Natural killer cell (primary cell): ENCODE results near the gene AGTRAP. TPM values are rescaled to one million over a fixed set of nuclear protein-coding genes. Genes with fewer than 3 reads are reported as not detected.

Source experiments
- ATAC-seq, 3 donors: fragments of 150-1000 bp in 2 of 3; fragments of 200-7000 bp in 1 of 3; cut with Tn5 transposase; 1 replicate in 1 of 3; 2 replicates in 2 of 3; pipeline ENCODE4 v1.10.0; 2021; ENCODE audit warnings: mild to moderate bottlenecking in 2 of 3, moderate library complexity in 2 of 3
- DNase-seq, 2 donors: peaks; one replicate each; pipeline versions ENCODE4 v3.0.0 to v3.0.0-alpha.2; 2013 to 2021; ENCODE audit warnings: mixed read lengths in 1 of 2
- H3K27ac ChIP-seq: one replicate; pipeline ENCODE4 v1.5.1; 2013; ENCODE audit warnings: mild to moderate bottlenecking, low read length
- H3K27me3 ChIP-seq: one replicate; pipeline ENCODE4 v1.6.1; 2013; ENCODE audit warnings: low read length; ENCODE audit not compliant: control insufficient read depth, insufficient read depth
- H3K36me3 ChIP-seq: one replicate; pipeline ENCODE4 v1.6.1; 2013; ENCODE audit warnings: low read length; ENCODE audit not compliant: control insufficient read depth, insufficient read depth
- H3K4me1 ChIP-seq: one replicate; pipeline ENCODE4 v1.6.1; 2013; ENCODE audit warnings: low read length; ENCODE audit not compliant: control insufficient read depth, insufficient read depth
- H3K4me3 ChIP-seq: one replicate; pipeline ENCODE4 v1.5.1; 2013; ENCODE audit warnings: low read length
- H3K9me3 ChIP-seq: one replicate; pipeline ENCODE4 v1.6.1; 2013; ENCODE audit warnings: low read length; ENCODE audit not compliant: control insufficient read depth, insufficient read depth
- H3K27ac Mint-ChIP-seq, 2 donors: one replicate each; pipeline ENCODE4 v1.8.0; 2022; ENCODE audit warnings: mild to moderate bottlenecking in 2 of 2, mixed read lengths in 2 of 2, moderate library complexity in 1 of 2
- H3K27me3 Mint-ChIP-seq, 2 donors: one replicate each; pipeline ENCODE4 v1.8.0; 2022; ENCODE audit warnings: low read depth in 2 of 2, mixed read lengths in 2 of 2
- H3K36me3 Mint-ChIP-seq: one replicate; pipeline ENCODE4 v1.8.0; 2022; ENCODE audit warnings: mixed read lengths
- H3K4me1 Mint-ChIP-seq, 2 donors: one replicate each; pipeline ENCODE4 v1.8.0; 2022; ENCODE audit warnings: mixed read lengths in 2 of 2
- H3K4me3 Mint-ChIP-seq: one replicate; pipeline ENCODE4 v1.8.0; 2022; ENCODE audit warnings: mild to moderate bottlenecking, moderate library complexity, mixed read lengths
- H3K9me3 Mint-ChIP-seq, 2 donors: one replicate each; pipeline ENCODE4 v1.8.0; 2022; ENCODE audit warnings: mixed read lengths in 2 of 2
- WGBS: methylation state at CpG from one replicate; pipeline ENCODE4 v1.1.7; 2013; ENCODE audit warnings: missing lambda C conversion rate; ENCODE audit not compliant: insufficient coverage; 5-methylcytosine and 5-hydroxymethylcytosine counted together
- intact Hi-C: fragments of 100-400 bp; cut with micrococcal nuclease; formaldehyde crosslinking; loops from one replicate; pipeline ENCODE4 v1.14.2; 2022
- total RNA-seq, 4 donors: library from RNA; stranded (reverse); fragments of 120-200 nt in 1 of 4; gene quantifications; one replicate each; pipeline versions ENCODE4 v1.2.3 to v1.2.4, GENCODE V29; 2013 to 2022
- TF ChIP-seq, protein P1 (sequence below): fragments of 200-600 bp; IDR thresholded peaks from one replicate; pipeline ENCODE4 v1.8.0; 2022; ENCODE audit warnings: antibody characterized with exemption

AGTRAP gene
- total RNA-seq, 3 donors from 2014 or later (not counting 1 experiment from before 2014, with no cell fraction given) = 94.6 to 122 (median 104) TPM

DNA sequence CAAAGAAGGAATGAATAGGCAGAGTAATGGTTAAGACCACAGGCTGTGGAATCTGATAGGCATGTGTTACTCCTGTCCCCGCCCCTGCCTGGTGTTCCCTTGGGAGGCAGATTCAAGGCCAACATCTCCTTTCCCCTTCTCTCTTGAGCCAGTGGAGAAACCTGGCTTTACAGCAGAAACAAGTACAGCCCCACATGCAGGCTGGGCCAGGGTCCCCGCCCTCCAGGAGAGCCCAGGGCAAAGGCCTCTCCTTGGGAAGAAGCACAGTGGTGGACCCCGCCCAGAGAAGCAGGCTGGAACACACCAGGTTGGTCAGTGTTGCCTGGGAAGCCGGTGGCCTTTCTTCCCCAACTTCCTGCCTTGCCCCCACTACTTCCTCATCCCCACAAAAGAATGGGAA, 32.9 kb downstream of the AGTRAP start:
- Mint-ChIP-seq H3K9me3 (no peaks in the 10 kb centered on the region), H3K4me1 (no peaks in the 10 kb centered on the region), H3K27ac (no peak overlapping the region), H3K36me3 (no peaks in the 10 kb centered on the region), H3K27me3 (no peaks in the 10 kb centered on the region), H3K4me3 (no peak overlapping the region)
- Histone ChIP-seq H3K9me3 (no peaks in the 10 kb centered on the region), H3K27me3 (no peaks in the 10 kb centered on the region), H3K36me3 (no peaks in the 10 kb centered on the region), H3K4me3 (no peak overlapping the region), H3K4me1 (no peaks in the 10 kb centered on the region), H3K27ac (no peak overlapping the region)
- TF ChIP-seq, protein P1, sequence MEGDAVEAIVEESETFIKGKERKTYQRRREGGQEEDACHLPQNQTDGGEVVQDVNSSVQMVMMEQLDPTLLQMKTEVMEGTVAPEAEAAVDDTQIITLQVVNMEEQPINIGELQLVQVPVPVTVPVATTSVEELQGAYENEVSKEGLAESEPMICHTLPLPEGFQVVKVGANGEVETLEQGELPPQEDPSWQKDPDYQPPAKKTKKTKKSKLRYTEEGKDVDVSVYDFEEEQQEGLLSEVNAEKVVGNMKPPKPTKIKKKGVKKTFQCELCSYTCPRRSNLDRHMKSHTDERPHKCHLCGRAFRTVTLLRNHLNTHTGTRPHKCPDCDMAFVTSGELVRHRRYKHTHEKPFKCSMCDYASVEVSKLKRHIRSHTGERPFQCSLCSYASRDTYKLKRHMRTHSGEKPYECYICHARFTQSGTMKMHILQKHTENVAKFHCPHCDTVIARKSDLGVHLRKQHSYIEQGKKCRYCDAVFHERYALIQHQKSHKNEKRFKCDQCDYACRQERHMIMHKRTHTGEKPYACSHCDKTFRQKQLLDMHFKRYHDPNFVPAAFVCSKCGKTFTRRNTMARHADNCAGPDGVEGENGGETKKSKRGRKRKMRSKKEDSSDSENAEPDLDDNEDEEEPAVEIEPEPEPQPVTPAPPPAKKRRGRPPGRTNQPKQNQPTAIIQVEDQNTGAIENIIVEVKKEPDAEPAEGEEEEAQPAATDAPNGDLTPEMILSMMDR = no peak
- DNase-seq = no peak
- intact Hi-C loops = no loop called here
- WGBS = 70% methylated on average over 3 of the region's 4 CpGs
- no peak for ATAC-seq

DNA sequence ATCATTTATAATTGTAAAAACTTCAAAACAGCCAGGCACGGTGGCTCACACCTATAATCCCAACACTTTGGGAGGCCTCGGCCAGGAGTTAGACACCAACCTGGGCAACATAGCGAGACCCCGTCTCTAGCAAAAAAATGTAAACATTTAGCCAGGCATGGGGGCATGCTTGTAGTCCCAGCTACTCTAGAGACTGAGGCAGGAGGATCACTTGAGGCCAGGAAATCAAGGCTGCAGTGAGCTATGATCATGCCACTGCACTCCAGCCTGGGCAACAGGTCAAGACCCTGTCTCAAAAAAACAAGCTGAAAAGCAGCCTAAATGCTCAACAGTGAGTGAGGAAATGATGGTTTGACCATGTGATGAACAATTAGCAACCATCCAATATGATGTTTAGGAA, 33.3 kb downstream of the AGTRAP start:
- Histone ChIP-seq H3K4me3 (no peak overlapping the region), H3K36me3 (no peaks in the 10 kb centered on the region), H3K4me1 (no peaks in the 10 kb centered on the region), H3K27me3 (no peaks in the 10 kb centered on the region), H3K9me3 (no peaks in the 10 kb centered on the region), H3K27ac (no peak overlapping the region)
- H3K27me3 Mint-ChIP-seq = no peaks in the 10 kb centered on the region
- DNase-seq = no peak
- 85% methylated on average over 4 of the region's 4 CpGs for WGBS
- H3K36me3 Mint-ChIP-seq = no peaks in the 10 kb centered on the region
- no peaks in the 10 kb centered on the region for H3K9me3 Mint-ChIP-seq
- TF ChIP-seq, protein P1 = no peak
- intact Hi-C loops = no loop called here
- H3K4me3 Mint-ChIP-seq = no peak overlapping the region
- no peaks in the 10 kb centered on the region for H3K4me1 Mint-ChIP-seq
- H3K27ac Mint-ChIP-seq = no peak overlapping the region
- no peak for ATAC-seq

DNA sequence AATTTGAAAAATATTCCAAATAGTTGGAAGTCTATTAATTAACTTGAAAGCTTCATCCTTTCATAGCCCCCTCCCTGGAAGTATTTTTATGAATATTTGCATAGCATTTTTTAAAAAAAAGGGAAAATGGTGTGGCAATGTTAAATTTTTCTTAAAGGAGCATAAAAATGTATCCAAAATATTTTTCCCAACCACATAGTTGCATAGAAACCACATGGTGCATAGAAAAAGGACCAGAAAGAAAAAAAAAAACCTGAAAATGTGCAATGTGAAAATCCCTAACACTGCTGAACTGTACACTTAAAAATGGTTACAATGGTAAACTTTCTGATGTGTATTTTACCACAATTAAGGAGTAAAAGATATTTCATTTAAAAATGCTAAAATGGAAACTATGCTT, 34.1 kb downstream of the AGTRAP start:
- Histone ChIP-seq H3K4me1 (no peaks in the 10 kb centered on the region), H3K4me3 (no peak overlapping the region), H3K36me3 (no peaks in the 10 kb centered on the region), H3K27me3 (no peaks in the 10 kb centered on the region), H3K9me3 (no peaks in the 10 kb centered on the region), H3K27ac (no peak overlapping the region)
- intact Hi-C loops = no loop called here
- DNase-seq (no peak), ATAC-seq (no peak)
- TF ChIP-seq, protein P1 = no peak
- no peak overlapping the region for H3K27ac Mint-ChIP-seq
- H3K9me3 Mint-ChIP-seq = no peaks in the 10 kb centered on the region
- no peaks in the 10 kb centered on the region for H3K4me1 Mint-ChIP-seq
- H3K27me3 Mint-ChIP-seq = no peaks in the 10 kb centered on the region
- H3K36me3 Mint-ChIP-seq = no peaks in the 10 kb centered on the region
- no peak overlapping the region for H3K4me3 Mint-ChIP-seq

DNA sequence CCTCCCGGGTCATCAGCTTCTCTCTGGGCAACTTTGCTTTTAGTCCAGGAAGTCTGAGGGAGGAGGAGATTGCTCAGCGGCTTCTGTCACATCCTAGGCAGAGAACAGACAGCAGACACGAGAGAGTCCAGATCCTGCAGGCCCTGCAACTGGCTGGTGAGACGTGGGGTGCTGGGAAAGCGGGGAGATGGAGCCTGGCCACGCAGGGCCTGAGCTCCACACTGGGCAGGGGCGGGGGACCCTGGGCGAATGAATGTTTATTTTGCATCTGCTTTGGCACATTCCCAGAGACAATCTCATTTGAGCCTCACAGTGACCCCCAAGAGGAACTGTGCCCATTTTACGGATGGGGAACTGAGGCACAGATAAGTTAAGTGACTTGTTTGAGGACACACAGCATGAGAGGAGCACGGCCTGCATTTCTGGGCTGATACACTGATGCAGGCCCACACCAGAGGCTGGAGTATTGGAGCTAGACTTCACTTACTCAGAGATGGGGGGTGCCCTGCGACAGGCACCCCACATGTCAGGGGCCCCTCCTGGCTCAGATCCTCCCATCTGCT, 35.6 kb downstream of the AGTRAP start:
- H3K36me3 Mint-ChIP-seq = no peaks in the 10 kb centered on the region
- no peaks in the 10 kb centered on the region for H3K4me1 Mint-ChIP-seq

More for the DNA sequence above, 35.6 kb downstream of the AGTRAP start:
- Histone ChIP-seq H3K4me1 (no peaks in the 10 kb centered on the region), H3K9me3 (no peaks in the 10 kb centered on the region), H3K4me3 (no peak overlapping the region), H3K27me3 (no peaks in the 10 kb centered on the region), H3K36me3 (no peaks in the 10 kb centered on the region), H3K27ac (no peak overlapping the region)
- ATAC-seq (no peak), DNase-seq (no peak)
- TF ChIP-seq, protein P1 = no peak
- Mint-ChIP-seq H3K27me3 (no peaks in the 10 kb centered on the region), H3K27ac (no peak overlapping the region), H3K9me3 (no peaks in the 10 kb centered on the region), H3K4me3 (no peak overlapping the region)
- 72% methylated on average over 11 of the region's 11 CpGs for WGBS
- intact Hi-C loops = no loop called here
